Stimulated activated CD4-positive, alpha-beta T cell treated with anti-CD3 and anti-CD28 coated beads, Interleukin-4, amount 100 ng/mL, for 4 hours (primary cell): ENCODE measurements around the gene PSTK.

ENCODE experiments used
- DNase-seq, 2 experiments: peaks; one replicate each; pipeline ENCODE4 v3.0.0-alpha.2; 2020

The PSTK gene

GRCh38 chr10:122980209-122981065 lies at the start of gene PSTK:
PSTK (plus strand) TSS chr10:122980401; CDS start chr10:122980480, 79 bp downstream.
- DNase-seq, result peak; percentile 85 to 86

GRCh38 chr10:122931088-122931906 lies 48.9 kb upstream of the PSTK start:
- no peak for DNase-seq

GRCh38 chr10:122939133-122939855 lies 40.9 kb upstream of the PSTK start:
- DNase-seq, result no peak

- DNase-seq, result no peak
Measured at GRCh38 chr10:122939856-122940543, 40.2 kb upstream of the PSTK start.

GRCh38 chr10:122949296-122949695 lies 30.9 kb upstream of the PSTK start:
- no peak for DNase-seq

- DNase-seq, result peak; percentile 96 to 99
Measured at GRCh38 chr10:122953902-122954730, 26.1 kb upstream of the PSTK start, which contains the start of gene C10orf88. C10orf88 (minus strand) TSS chr10:122954227; CDS start chr10:122954178, 49 bp downstream.

GRCh38 chr10:122954731-122955050 lies 25.5 kb upstream of the PSTK start:
- DNase-seq, result no peak

- no peak for DNase-seq
Measured at GRCh38 chr10:122955892-122956291, 24.3 kb upstream of the PSTK start.

- no peak for DNase-seq
Measured at GRCh38 chr10:122957474-122957873, 22.7 kb upstream of the PSTK start.

- DNase-seq, result no peak
Measured at GRCh38 chr10:122962405-122962804, 17.8 kb upstream of the PSTK start.

GRCh38 chr10:122966879-122967278 lies 13.3 kb upstream of the PSTK start:
- no peak for DNase-seq

- DNase-seq, result no peak
Measured at GRCh38 chr10:122968698-122969097, 11.5 kb upstream of the PSTK start.

- DNase-seq, result no peak
Measured at GRCh38 chr10:122974023-122974422, 6.2 kb upstream of the PSTK start.

GRCh38 chr10:122974543-122975064 lies 5.6 kb upstream of the PSTK start:
- DNase-seq, result no peak

GRCh38 chr10:122981066-122981464 lies 864 bp downstream of the PSTK start:
- no peak for DNase-seq

- no peak for DNase-seq
Measured at GRCh38 chr10:122983898-122984297, 3.7 kb downstream of the PSTK start.

- DNase-seq, result no peak
Measured at GRCh38 chr10:122984708-122985107, 4.5 kb downstream of the PSTK start.

GRCh38 chr10:122986335-122986734 lies 6.1 kb downstream of the PSTK start:
- DNase-seq, result no peak

- DNase-seq, result no peak
Measured at GRCh38 chr10:122988501-122988900, 8.3 kb downstream of the PSTK start.

- no peak for DNase-seq
Measured at GRCh38 chr10:122990278-122990677, 10.1 kb downstream of the PSTK start.

- DNase-seq, result no peak
Measured at GRCh38 chr10:122992031-122992585, 11.9 kb downstream of the PSTK start.
